Caco-2 (cell line): ENCODE data around the gene DLGAP4. TPM values are rescaled to one million over a fixed set of nuclear protein-coding genes. Genes with fewer than 3 reads are reported as not detected.

Source experiments
- BruUV-seq: library from RNA; stranded (reverse); fragments of 400-500 nt; replicated peaks from 2 replicates; lab custom pipeline; 2021; lab: Mats Ljungman, UMichigan
- CTCF ChIA-PET: fragments of 300-600 bp; sonication (Branson Sonifier 250); formaldehyde crosslinking; loops from one replicate; lab custom pipeline; 2022; ENCODE audit warnings: antibody characterized with exemption; lab: Charles Lee
- POLR2A ChIA-PET: fragments of 300-600 bp; sonication (Branson Sonifier 250); formaldehyde crosslinking; loops from one replicate; lab custom pipeline; 2022; ENCODE audit warnings: antibody characterized with exemption; lab: Charles Lee
- DNase-seq, 2 experiments: peaks; one replicate each; pipeline versions ENCODE4 v3.0.0 to v3.0.0-alpha.2; 2020 to 2022
- H3K27me3 ChIP-seq: replicated peaks from 2 replicates; pipeline ENCODE4 v1.6.0; 2011; ENCODE audit warnings: low read length; ENCODE audit not compliant: control insufficient read depth, insufficient read depth
- H3K36me3 ChIP-seq: 2 replicates; pipeline ENCODE4 v1.5.1; 2011; ENCODE audit warnings: low read length; ENCODE audit not compliant: control insufficient read depth, insufficient read depth
- H3K4me1 ChIP-seq: fragments of 250-450 bp; sonication (Bioruptor Pico); 2 replicates; pipeline ENCODE4 v1.5.1; 2020; ENCODE audit warnings: mild to moderate bottlenecking
- H3K4me3 ChIP-seq: 2 replicates; pipeline ENCODE4 v1.5.1; 2011; ENCODE audit warnings: low read depth, mild to moderate bottlenecking, control low read depth, low read length
- H3K9me3 ChIP-seq: fragments of 250-450 bp; sonication (Bioruptor Pico); 2 replicates; pipeline ENCODE4 v1.5.1; 2020; ENCODE audit warnings: mild to moderate bottlenecking, moderate library complexity
- H3K27ac Mint-ChIP-seq: one replicate; pipeline ENCODE4 v1.8.0; 2022; ENCODE audit warnings: mixed read lengths; ENCODE audit not compliant: unreplicated experiment
- H3K27me3 Mint-ChIP-seq: one replicate; pipeline ENCODE4 v1.8.0; 2022; ENCODE audit warnings: mixed read lengths; ENCODE audit not compliant: insufficient read depth, unreplicated experiment
- H3K36me3 Mint-ChIP-seq: one replicate; pipeline ENCODE4 v1.8.0; 2022; ENCODE audit warnings: mild to moderate bottlenecking, mixed read lengths; ENCODE audit not compliant: insufficient read depth, unreplicated experiment
- H3K4me1 Mint-ChIP-seq: one replicate; pipeline ENCODE4 v1.8.0; 2022; ENCODE audit warnings: low read depth, mixed read lengths; ENCODE audit not compliant: unreplicated experiment
- H3K4me3 Mint-ChIP-seq: one replicate; pipeline ENCODE4 v1.8.0; 2022; ENCODE audit warnings: mild to moderate bottlenecking, moderate library complexity, mixed read lengths; ENCODE audit not compliant: unreplicated experiment
- H3K9me3 Mint-ChIP-seq: one replicate; pipeline ENCODE4 v1.8.0; 2022; ENCODE audit warnings: mixed read lengths; ENCODE audit not compliant: unreplicated experiment
- intact Hi-C: fragments of 100-400 bp; cut with micrococcal nuclease; formaldehyde crosslinking; loops from one replicate; pipeline ENCODE4 v1.10.0; 2022; ENCODE audit not compliant: unreplicated experiment
- total RNA-seq: library from RNA; stranded (reverse); gene quantifications from 2 replicates; pipeline ENCODE4 v1.2.3, GENCODE V29; 2022
- TF ChIP-seq, protein P1 (sequence below), 2 experiments: fragments of 200-600 bp in 1 of 2; IDR thresholded peaks; 1 replicate in 1 of 2; 2 replicates in 1 of 2; pipeline versions ENCODE4 v1.5.1 to v1.8.0; 2011 to 2022; ENCODE audit warnings: antibody characterized with exemption in 1 of 2, control low read depth in 1 of 2, inconsistent platforms in 1 of 2, low read depth in 1 of 2, low read length in 1 of 2, mild to moderate bottlenecking in 1 of 2, moderate library complexity in 1 of 2; ENCODE audit not compliant: insufficient read depth in 1 of 2, severe bottlenecking in 1 of 2, unreplicated experiment in 1 of 2

Gene DLGAP4
- total RNA-seq, 1 experiment from 2014 or later, result 122 TPM

DNA sequence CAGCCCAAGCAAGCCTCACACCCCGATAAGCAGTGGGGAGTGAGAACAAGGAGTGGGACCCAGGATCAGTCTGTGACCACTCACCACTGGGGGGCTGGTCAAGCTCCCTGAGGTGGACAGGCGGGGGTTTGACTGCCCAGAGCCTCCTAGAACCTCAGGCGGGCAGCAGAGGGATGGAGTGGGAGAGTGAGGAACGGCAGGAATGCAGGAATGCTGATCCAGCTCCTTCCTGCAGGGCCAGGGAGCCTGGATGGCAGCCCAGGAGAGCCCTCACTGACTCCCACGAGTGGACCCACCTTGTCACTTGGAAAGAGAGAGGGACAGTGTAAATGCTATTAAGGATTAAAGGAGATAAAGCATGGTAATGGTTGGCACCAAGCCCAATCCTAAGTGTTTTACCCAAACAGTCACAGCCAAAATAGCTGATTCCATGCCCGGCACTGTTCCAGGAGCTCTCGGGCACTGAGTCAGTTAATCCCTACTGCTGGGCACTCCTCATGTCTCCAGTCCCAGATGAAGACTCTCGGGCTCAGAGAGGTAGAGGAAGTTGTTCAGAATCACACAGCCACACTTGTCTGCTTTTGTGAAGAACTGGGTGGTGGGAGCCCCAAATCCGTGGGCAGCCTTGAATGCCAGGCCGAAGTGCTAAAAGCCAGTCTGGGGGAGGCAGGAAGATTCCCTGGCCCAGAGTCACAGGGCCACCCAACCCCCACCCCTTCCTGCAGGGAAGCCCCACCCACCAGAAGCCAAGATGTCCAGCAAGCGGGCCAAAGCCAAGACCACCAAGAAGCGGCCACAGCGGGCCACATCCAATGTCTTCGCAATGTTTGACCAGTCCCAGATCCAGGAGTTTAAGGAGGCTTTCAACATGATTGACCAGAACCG is 238.2 kb downstream of the DLGAP4 start:
- Mint-ChIP-seq H3K4me1 (peaks cover 22% of the 10 kb centered on the region), H3K4me3 (no peak overlapping the region), H3K36me3 (peaks cover 40% of the 10 kb centered on the region), H3K9me3 (no peaks in the 10 kb centered on the region), H3K27me3 (no peaks in the 10 kb centered on the region), H3K27ac (no peak overlapping the region)
- Histone ChIP-seq H3K4me1 (peaks cover 24% of the 10 kb centered on the region), H3K27me3 (no peaks in the 10 kb centered on the region), H3K4me3 (no peak overlapping the region), H3K36me3 (no peaks in the 10 kb centered on the region), H3K9me3 (no peaks in the 10 kb centered on the region)
- TF ChIP-seq, protein P1, sequence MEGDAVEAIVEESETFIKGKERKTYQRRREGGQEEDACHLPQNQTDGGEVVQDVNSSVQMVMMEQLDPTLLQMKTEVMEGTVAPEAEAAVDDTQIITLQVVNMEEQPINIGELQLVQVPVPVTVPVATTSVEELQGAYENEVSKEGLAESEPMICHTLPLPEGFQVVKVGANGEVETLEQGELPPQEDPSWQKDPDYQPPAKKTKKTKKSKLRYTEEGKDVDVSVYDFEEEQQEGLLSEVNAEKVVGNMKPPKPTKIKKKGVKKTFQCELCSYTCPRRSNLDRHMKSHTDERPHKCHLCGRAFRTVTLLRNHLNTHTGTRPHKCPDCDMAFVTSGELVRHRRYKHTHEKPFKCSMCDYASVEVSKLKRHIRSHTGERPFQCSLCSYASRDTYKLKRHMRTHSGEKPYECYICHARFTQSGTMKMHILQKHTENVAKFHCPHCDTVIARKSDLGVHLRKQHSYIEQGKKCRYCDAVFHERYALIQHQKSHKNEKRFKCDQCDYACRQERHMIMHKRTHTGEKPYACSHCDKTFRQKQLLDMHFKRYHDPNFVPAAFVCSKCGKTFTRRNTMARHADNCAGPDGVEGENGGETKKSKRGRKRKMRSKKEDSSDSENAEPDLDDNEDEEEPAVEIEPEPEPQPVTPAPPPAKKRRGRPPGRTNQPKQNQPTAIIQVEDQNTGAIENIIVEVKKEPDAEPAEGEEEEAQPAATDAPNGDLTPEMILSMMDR (IDR thresholded peaks at IDR 0.05; ENCODE audit: insufficient read depth in 1 of 2, low read depth in 1 of 2, low read length in 1 of 2, severe bottlenecking in 1 of 2, unreplicated experiment in 1 of 2), result no peak
- ChIA-PET CTCF (interaction anchor here (0.7 kb wide), 1 partner anchor 343 kb away, joined by 4 read pairs; no protein-coding TSS in a partner anchor), POLR2A (interaction anchor here (0.6 to 1.5 kb wide), 4 partner anchors 26 to 900 kb away, joined by 3 to 7 read pairs (median 6); partner anchors contain the start of gene TGIF2)
- intact Hi-C loops, result no loop called here
- DNase-seq, result no peak
- no TSS peak for BruUV-seq

DNA sequence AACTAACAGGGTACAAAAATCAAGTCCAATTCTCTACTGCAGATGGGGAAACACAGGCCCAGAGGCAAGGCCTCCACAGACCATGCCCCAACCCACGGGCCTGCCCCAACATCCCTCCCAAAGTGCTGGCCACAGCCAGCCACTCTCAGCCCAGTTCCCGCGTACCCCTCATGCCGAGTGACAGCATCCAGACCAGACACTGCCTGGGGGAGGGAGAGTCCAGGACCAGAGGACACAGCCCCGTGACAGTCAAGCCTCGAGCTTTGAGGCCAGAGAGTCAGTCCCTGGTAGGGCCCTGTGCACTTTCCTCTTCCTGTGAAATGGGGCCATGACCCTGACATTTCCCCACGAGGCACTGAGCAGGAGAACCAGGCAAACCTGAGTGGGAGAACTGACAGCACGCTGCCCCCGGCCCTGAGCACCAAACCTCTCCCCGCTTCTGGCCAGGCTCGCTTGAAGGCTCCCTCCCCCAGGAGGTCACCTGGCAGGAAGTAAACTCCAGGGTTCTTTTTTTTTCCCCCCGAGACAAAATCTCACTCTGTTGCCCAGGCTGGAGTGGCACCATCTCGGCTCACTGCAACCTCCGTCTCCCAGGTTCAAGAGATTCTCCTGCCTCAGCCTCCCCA is 240.1 kb downstream of the DLGAP4 start:
- ChIA-PET CTCF (interaction anchor here (0.6 kb wide), 1 partner anchor 1908 kb away, joined by 6 read pairs; no protein-coding TSS in a partner anchor), POLR2A (no interaction called here)
- no peaks in the 10 kb centered on the region for H3K27me3 ChIP-seq
- Mint-ChIP-seq H3K27ac (no peak overlapping the region), H3K4me3 (no peak overlapping the region), H3K27me3 (no peaks in the 10 kb centered on the region), H3K36me3 (peaks cover 50% of the 10 kb centered on the region), H3K9me3 (no peaks in the 10 kb centered on the region), H3K4me1 (peaks cover 13% of the 10 kb centered on the region)
- no peak overlapping the region for H3K4me3 ChIP-seq
- TF ChIP-seq, protein P1 (IDR thresholded peaks at IDR 0.05; ENCODE audit: insufficient read depth in 1 of 2, low read depth in 1 of 2, low read length in 1 of 2, severe bottlenecking in 1 of 2, unreplicated experiment in 1 of 2), result no peak
- peaks cover 16% of the 10 kb centered on the region for H3K4me1 ChIP-seq
- DNase-seq, result no peak
- no peaks in the 10 kb centered on the region for H3K9me3 ChIP-seq
- no peaks in the 10 kb centered on the region for H3K36me3 ChIP-seq
- BruUV-seq, result no TSS peak
- intact Hi-C loops, result no loop called here

DNA sequence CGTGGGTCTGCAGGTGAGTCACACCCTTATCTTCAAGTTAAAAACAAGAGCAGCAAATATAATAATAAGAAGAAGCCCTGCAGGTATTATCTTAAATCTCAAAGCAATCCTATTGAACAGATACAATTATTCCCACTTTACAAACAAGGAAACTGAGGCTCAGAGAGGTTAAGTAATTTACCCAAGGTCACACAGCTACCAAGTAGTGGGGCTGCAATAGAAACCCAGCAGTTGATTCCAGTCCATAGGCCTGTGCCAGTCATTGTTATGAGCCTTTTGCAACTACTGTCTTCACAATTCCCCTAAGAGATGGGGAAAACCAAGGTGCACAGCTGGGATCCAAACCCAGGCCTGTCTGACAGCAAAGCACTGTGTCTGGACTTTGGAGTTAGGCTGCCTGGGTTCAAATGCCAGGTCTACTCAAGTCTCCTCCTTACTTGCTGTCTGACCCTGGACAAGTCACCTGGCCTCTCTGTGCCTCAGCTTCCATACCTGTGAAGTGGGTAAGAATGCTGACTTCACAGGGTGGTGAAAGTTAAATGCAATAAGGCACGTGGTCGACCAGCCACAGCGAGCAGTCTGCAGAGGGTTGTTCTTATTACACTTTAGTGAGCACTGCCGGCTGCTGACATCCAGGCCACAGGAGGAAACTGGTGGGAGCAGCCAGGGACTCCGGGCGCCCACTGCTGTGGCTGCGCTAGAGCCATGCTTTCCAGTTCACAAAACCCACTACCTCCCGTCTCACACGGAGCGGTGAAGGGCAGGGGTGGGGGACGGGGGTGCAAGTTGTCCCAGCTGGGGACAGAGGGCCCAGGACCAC is 241.3 kb downstream of the DLGAP4 start:
- no peak overlapping the region for H3K4me3 Mint-ChIP-seq
- CTCF ChIA-PET, result interaction anchor here (0.6 to 1.3 kb wide), 2 partner anchors 119 to 1907 kb away, joined by 3 to 6 read pairs; no protein-coding TSS in a partner anchor
- H3K9me3 ChIP-seq, result no peaks in the 10 kb centered on the region
- no peak overlapping the region for H3K27ac Mint-ChIP-seq
- TF ChIP-seq, protein P1 (IDR thresholded peaks at IDR 0.05; ENCODE audit: insufficient read depth in 1 of 2, low read depth in 1 of 2, low read length in 1 of 2, severe bottlenecking in 1 of 2, unreplicated experiment in 1 of 2), result no peak
- peaks cover 56% of the 10 kb centered on the region for H3K36me3 Mint-ChIP-seq
- no peaks in the 10 kb centered on the region for H3K36me3 ChIP-seq
- POLR2A ChIA-PET, result no interaction called here
- no peaks in the 10 kb centered on the region for H3K27me3 Mint-ChIP-seq
- no peaks in the 10 kb centered on the region for H3K27me3 ChIP-seq
- DNase-seq, result no peak
- H3K4me1 Mint-ChIP-seq, result peaks cover 8% of the 10 kb centered on the region
- no TSS peak for BruUV-seq
- intact Hi-C loops, result no loop called here
- H3K4me1 ChIP-seq, result peaks cover 9% of the 10 kb centered on the region
- no peak overlapping the region for H3K4me3 ChIP-seq
- no peaks in the 10 kb centered on the region for H3K9me3 Mint-ChIP-seq
